A673 (cell line): ENCODE measurements around the gene POU2F3.

Source experiments
- CTCF ChIP-seq: fragments of 300-800, 200-600 bp; sonication (generic); conservative IDR thresholded peaks from 2 replicates; pipeline ENCODE4 v1.5.1; 2017; ENCODE audit warnings: low read depth, mild to moderate bottlenecking, antibody characterized with exemption, low read length, moderate library complexity, mixed read lengths
- EZH2 ChIP-seq: fragments of 200-600 bp; sonication (generic); IDR thresholded peaks from 2 replicates; pipeline ENCODE4 v1.6.1; 2017; ENCODE audit warnings: borderline replicate concordance, low read depth, mild to moderate bottlenecking, mixed read lengths, antibody characterized with exemption, low read length; ENCODE audit not compliant: poor library complexity, severe bottlenecking

- TF ChIP-seq EZH2 = no peak
- no peak for TF ChIP-seq CTCF
Observed at GRCh38 chr11:120208777-120209176, 31.2 kb upstream of the POU2F3 start.
